ENCODE measurements around the gene BRME1. TPM values are rescaled to one million over a fixed set of nuclear protein-coding genes. Genes with fewer than 3 reads are reported as not detected.

The BRME1 gene
- 1 to 10 TPM in 1 of 4 donors, under 1 TPM in 3; 0.42 to 1.1 (median 0.78) TPM for total RNA-seq

DNA sequence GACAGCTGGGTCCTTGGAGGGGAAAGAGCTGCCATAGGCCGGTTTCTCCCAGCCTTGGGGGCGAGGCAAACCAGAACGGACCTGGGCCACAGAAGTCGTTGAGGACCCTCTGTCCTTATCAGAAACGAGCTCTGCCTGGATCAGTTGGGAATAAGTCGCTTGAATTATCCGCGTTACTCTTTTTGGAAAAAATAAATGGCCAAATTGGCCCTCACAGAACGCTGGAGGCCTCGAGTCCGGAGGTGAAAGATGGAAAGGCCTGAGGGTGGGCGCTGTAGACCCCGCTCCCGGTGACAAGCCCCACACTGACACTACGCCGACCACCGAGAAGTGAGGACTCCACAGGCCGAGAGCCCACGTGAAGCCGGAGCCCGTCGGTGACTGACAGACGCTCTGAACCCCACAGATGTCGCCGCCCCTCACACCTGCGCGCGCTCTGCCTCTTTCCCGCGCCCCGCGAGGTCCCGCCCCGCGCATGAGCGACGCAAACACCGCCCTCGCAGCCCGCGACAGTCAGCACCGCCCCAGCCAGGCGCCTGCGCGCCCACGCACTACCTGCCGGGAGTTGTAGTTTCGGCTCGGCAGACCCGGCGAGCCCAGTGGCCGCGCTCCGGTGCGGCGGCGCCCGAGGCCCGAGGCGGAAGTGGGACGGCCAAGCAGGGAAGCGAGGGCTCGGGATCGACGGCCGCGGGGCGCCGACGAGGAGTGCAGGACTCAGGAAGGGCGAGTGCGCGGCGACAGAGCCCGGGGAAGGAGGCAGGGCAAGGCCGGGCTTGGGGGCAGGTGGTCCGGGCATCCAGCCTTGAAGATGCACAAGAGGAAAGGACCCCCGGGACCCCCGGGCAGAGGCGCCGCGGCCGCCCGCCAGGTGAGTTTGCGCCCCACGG, at the start of gene BRME1, which contains the start of gene CC2D1A:
Gene BRME1 (minus strand): TSS at position 484 of the 887 bp plus-strand sequence. CDS start 1,225 bp downstream, outside the sequence.
Gene CC2D1A (plus strand): TSS at position 568 of the 887 bp plus-strand sequence. CDS start 241 bp downstream, at position 809.
- Histone ChIP-seq H3K36me3 (peaks cover 7 to 18% (median 16%) of the 10 kb centered on the region in 4 donors), H3K4me1 (peaks cover 17 to 27% (median 21%) of the 10 kb centered on the region in 4 donors), H3K27me3 (peaks cover 0 to 7% (median 0%) of the 10 kb centered on the region in 4 donors), H3K27ac (replicated peaks in 1 of 4) (peak within 1 kb of the TSS; percentile 68 to 77 (median 76)), H3K4me3 (peak within 1 kb of the TSS; percentile 77 to 99 (median 90)), H3K9me3 (no peaks in the 10 kb centered on the region)
- TF ChIP-seq CTCF (IDR thresholded peaks at IDR 0.05) = peak in 1 of 3 experiments; percentile 26
- TF ChIP-seq EP300 (IDR thresholded peaks at IDR 0.05) = no peak
- peak; percentile 45 for TF ChIP-seq POLR2A (IDR thresholded peaks at IDR 0.05; ENCODE audit: low read depth)
- peak; percentile 87 to 88 for TF ChIP-seq POLR2AphosphoS5 (IDR thresholded peaks at IDR 0.05)
- intact Hi-C loops (cut with DNase I) = no loop called here
- DNase-seq (ENCODE audit: extremely low spot score) = peak; percentile 95
- WGBS = 33% methylated on average over 22 of the region's 86 CpGs

GRCh38 chr19:13954185-13954584, 48.3 kb upstream of the BRME1 start:
- H3K9me3 ChIP-seq = no peaks in the 10 kb centered on the region
- no peak overlapping the region for H3K27ac ChIP-seq (replicated peaks in 1 of 4)
- no peak overlapping the region for H3K4me3 ChIP-seq
- TF ChIP-seq POLR2A (IDR thresholded peaks at IDR 0.05; ENCODE audit: low read depth) (no peak), EP300 (IDR thresholded peaks at IDR 0.05) (no peak), POLR2AphosphoS5 (IDR thresholded peaks at IDR 0.05) (no peak), CTCF (IDR thresholded peaks at IDR 0.05) (no peak)
- intact Hi-C loops (cut with DNase I) = loop anchor here (5.0 kb wide), 1 partner anchor 48 kb away; no protein-coding TSS in a partner anchor
- H3K4me1 ChIP-seq = peaks cover 11 to 24% (median 23%) of the 10 kb centered on the region in 4 donors
- no peaks in the 10 kb centered on the region for H3K27me3 ChIP-seq
- DNase-seq (ENCODE audit: extremely low spot score) = no peak
- WGBS = 91% methylated on average over 10 of the region's 15 CpGs
- H3K36me3 ChIP-seq = peaks cover 14 to 50% (median 49%) of the 10 kb centered on the region in 4 donors

- intact Hi-C loops (cut with DNase I) = loop anchor here (5.0 kb wide), 1 partner anchor 49 kb away; no protein-coding TSS in a partner anchor
Measured at GRCh38 chr19:13952931-13953531, 47.1 kb upstream of the BRME1 start.

GRCh38 chr19:13952154-13952930, 46.4 kb upstream of the BRME1 start, which contains the start of gene DCAF15:
TSS of gene DCAF15 (plus strand) at chr19:13952509. CDS start at chr19:13952513, 4 bp downstream.
- Histone ChIP-seq H3K36me3 (peaks cover 14 to 33% (median 32%) of the 10 kb centered on the region in 4 donors), H3K27me3 (no peaks in the 10 kb centered on the region), H3K27ac (replicated peaks in 1 of 4) (peak within 1 kb of the TSS; percentile 83 to 90 (median 87)), H3K4me3 (peak within 1 kb of the TSS; percentile 82 to 94 (median 94)), H3K9me3 (no peaks in the 10 kb centered on the region), H3K4me1 (peaks cover 11 to 24% (median 23%) of the 10 kb centered on the region in 4 donors)
- TF ChIP-seq CTCF (IDR thresholded peaks at IDR 0.05) (no peak), POLR2A (IDR thresholded peaks at IDR 0.05; ENCODE audit: low read depth) (peak; percentile 16), POLR2AphosphoS5 (IDR thresholded peaks at IDR 0.05) (peak; percentile 78), EP300 (IDR thresholded peaks at IDR 0.05) (no peak)
- intact Hi-C loops (cut with DNase I) = loop anchor here (5.0 kb wide), 1 partner anchor 50 kb away; no protein-coding TSS in a partner anchor
- 1% methylated on average over 26 of the region's 65 CpGs for WGBS
- DNase-seq (ENCODE audit: extremely low spot score) = peak; percentile 100

More at GRCh38 chr19:13952931-13953531, 47.1 kb upstream of the BRME1 start:
- Histone ChIP-seq H3K9me3 (no peaks in the 10 kb centered on the region), H3K4me1 (peaks cover 11 to 24% (median 23%) of the 10 kb centered on the region in 4 donors), H3K27ac (replicated peaks in 1 of 4) (peak overlapping the region; percentile 83 to 90 (median 87)), H3K36me3 (peaks cover 14 to 39% (median 37%) of the 10 kb centered on the region in 4 donors), H3K27me3 (no peaks in the 10 kb centered on the region), H3K4me3 (peak overlapping the region; percentile 82 to 94 (median 94))
- TF ChIP-seq POLR2AphosphoS5 (IDR thresholded peaks at IDR 0.05) (no peak), EP300 (IDR thresholded peaks at IDR 0.05) (no peak)
- 0% methylated on average over 6 of the region's 13 CpGs for WGBS
- DNase-seq (ENCODE audit: extremely low spot score) = no peak

Measured in esophagus muscularis mucosa (tissue), 4 donors.